Ishikawa (cell line): ENCODE results near the gene ENPP4.

Experiments used
- CEBPB ChIP-seq: IDR thresholded peaks from 2 replicates; pipeline ENCODE4 v1.6.1; 2012
- CREB1 ChIP-seq: IDR thresholded peaks from 2 replicates; pipeline ENCODE4 v1.6.1; 2012; ENCODE audit warnings: low read depth
- EGR1 ChIP-seq: IDR thresholded peaks from 2 replicates; pipeline ENCODE4 v1.6.1; 2012
- EP300 ChIP-seq: IDR thresholded peaks from 2 replicates; pipeline ENCODE4 v1.6.1; 2012; ENCODE audit warnings: borderline replicate concordance
- NFIC ChIP-seq: IDR thresholded peaks from 2 replicates; pipeline ENCODE4 v1.6.1; 2012
- RAD21 ChIP-seq: IDR thresholded peaks from 2 replicates; pipeline ENCODE4 v1.6.1; 2012; ENCODE audit warnings: low read depth
- TAF1 ChIP-seq: IDR thresholded peaks from 2 replicates; pipeline ENCODE4 v1.6.1; 2012; ENCODE audit warnings: low read depth, mild to moderate bottlenecking
- TCF12 ChIP-seq: IDR thresholded peaks from 2 replicates; pipeline ENCODE4 v1.6.1; 2012; ENCODE audit warnings: low read depth
- TEAD4 ChIP-seq: IDR thresholded peaks from 2 replicates; pipeline ENCODE4 v1.6.1; 2012
- YY1 ChIP-seq: IDR thresholded peaks from 2 replicates; pipeline ENCODE4 v1.6.1; 2012; ENCODE audit warnings: low read depth
- ZBTB7A ChIP-seq: IDR thresholded peaks from 2 replicates; pipeline ENCODE4 v1.6.1; 2012; ENCODE audit warnings: low read depth
- TF ChIP-seq, protein P1 (sequence below): IDR thresholded peaks from 2 replicates; pipeline ENCODE4 v1.6.1; 2012
- TF ChIP-seq, protein P2 (sequence below): IDR thresholded peaks from 2 replicates; pipeline ENCODE4 v1.6.1; 2012
- TF ChIP-seq, protein P3 (sequence below): IDR thresholded peaks from 2 replicates; pipeline ENCODE4 v1.6.1; 2012; ENCODE audit warnings: low read depth, mild to moderate bottlenecking

DNA sequence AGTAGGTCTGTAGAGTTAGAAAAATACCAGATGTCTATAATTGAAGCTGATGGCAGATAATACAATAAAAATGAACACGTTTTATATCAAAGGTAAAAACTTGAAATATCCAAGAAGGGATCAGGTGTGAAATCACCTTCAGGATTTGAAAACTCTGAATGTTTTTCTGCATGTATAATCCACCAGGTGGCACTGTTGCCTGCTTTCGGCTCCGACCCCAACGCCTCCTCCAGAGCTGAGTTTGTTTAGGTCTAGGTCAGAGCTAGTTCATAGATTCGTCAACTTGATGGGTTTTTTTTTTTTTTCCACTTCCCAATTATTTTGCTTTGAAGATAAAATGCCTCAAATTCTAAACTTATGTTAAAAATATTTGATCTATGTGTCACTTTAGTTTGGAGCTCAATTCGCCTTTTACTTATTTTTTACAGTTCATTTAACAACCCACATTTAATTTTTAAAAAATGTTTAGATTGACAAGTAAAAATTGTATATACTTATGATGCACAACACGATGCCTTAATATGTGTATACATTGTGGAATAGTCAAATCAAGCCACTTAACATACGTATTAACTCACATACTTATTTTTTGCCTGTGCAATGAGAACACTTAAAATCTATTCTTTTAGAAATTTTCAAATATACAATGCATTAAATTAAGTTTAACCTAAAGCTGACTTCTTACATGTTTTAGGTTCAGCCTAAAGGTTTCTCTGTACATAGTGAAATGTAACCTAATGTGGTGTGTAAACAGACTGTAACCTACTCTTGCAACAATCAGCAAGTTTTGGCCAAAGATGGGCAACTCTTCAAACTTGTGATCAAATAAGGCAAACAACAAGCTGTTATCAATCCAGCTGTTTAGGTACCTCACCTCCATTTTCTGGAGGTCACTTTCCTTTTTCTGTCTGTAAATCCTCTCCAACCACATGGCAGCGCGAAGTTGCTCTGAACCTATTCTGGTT, 39.4 kb upstream of the ENPP4 start:
- TF ChIP-seq, protein P1, sequence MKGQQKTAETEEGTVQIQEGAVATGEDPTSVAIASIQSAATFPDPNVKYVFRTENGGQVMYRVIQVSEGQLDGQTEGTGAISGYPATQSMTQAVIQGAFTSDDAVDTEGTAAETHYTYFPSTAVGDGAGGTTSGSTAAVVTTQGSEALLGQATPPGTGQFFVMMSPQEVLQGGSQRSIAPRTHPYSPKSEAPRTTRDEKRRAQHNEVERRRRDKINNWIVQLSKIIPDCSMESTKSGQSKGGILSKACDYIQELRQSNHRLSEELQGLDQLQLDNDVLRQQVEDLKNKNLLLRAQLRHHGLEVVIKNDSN: no peak
- TF ChIP-seq TEAD4 (no peak), EP300 (no peak), TAF1 (no peak), CEBPB (no peak), YY1 (no peak), NFIC (no peak), RAD21 (peak; percentile 92), ZBTB7A (no peak), EGR1 (no peak), TCF12 (no peak), CREB1 (no peak)
- TF ChIP-seq, protein P2, sequence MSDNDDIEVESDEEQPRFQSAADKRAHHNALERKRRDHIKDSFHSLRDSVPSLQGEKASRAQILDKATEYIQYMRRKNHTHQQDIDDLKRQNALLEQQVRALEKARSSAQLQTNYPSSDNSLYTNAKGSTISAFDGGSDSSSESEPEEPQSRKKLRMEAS: no peak
- TF ChIP-seq, protein P3, sequence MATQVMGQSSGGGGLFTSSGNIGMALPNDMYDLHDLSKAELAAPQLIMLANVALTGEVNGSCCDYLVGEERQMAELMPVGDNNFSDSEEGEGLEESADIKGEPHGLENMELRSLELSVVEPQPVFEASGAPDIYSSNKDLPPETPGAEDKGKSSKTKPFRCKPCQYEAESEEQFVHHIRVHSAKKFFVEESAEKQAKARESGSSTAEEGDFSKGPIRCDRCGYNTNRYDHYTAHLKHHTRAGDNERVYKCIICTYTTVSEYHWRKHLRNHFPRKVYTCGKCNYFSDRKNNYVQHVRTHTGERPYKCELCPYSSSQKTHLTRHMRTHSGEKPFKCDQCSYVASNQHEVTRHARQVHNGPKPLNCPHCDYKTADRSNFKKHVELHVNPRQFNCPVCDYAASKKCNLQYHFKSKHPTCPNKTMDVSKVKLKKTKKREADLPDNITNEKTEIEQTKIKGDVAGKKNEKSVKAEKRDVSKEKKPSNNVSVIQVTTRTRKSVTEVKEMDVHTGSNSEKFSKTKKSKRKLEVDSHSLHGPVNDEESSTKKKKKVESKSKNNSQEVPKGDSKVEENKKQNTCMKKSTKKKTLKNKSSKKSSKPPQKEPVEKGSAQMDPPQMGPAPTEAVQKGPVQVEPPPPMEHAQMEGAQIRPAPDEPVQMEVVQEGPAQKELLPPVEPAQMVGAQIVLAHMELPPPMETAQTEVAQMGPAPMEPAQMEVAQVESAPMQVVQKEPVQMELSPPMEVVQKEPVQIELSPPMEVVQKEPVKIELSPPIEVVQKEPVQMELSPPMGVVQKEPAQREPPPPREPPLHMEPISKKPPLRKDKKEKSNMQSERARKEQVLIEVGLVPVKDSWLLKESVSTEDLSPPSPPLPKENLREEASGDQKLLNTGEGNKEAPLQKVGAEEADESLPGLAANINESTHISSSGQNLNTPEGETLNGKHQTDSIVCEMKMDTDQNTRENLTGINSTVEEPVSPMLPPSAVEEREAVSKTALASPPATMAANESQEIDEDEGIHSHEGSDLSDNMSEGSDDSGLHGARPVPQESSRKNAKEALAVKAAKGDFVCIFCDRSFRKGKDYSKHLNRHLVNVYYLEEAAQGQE: no peak
